T-cell (primary cell): ENCODE data around the gene OR13C9. TPM values are rescaled to one million over a fixed set of nuclear protein-coding genes. Genes with fewer than 3 reads are reported as not detected.
"Not testable (repeated sequence)": the region's sequence is repeated elsewhere in the genome, so short reads cannot be mapped to it uniquely, and the experiment has no call there.

Experiments
- ATAC-seq, 4 experiments: fragments of 200-7000 bp in 3 of 4; fragments of 150-1000 bp in 1 of 4; cut with Tn5 transposase; replicated peaks in 1 of 4; 1 replicate in 3 of 4; 2 replicates in 1 of 4; pipeline ENCODE4 v1.10.0; 2021; ENCODE audit warnings: moderate library complexity in 3 of 4, mild to moderate bottlenecking in 2 of 4, moderate number of reproducible peaks in 1 of 4
- CTCF ChIA-PET, 2 donors: fragments of 300-600 bp; sonication (Branson Sonifier 250); formaldehyde crosslinking; loops; one replicate each; lab custom pipeline; 2022; ENCODE audit warnings: antibody characterized with exemption in 2 of 2; lab: Charles Lee
- POLR2A ChIA-PET, 2 donors: fragments of 300-600 bp; sonication (Branson Sonifier 250); formaldehyde crosslinking; loops; one replicate each; lab custom pipeline; 2022; ENCODE audit warnings: antibody characterized with exemption in 2 of 2; lab: Charles Lee
- DNase-seq, 35 experiments: peaks; one replicate each; pipeline versions ENCODE4 v3.0.0 to v3.0.0-alpha.2; 2013 to 2023
- H3K27ac ChIP-seq: one replicate; pipeline ENCODE4 v1.5.1; 2013; ENCODE audit warnings: low read length
- H3K27me3 ChIP-seq, 2 experiments: replicated peaks in 1 of 2; 1 replicate in 1 of 2; 2 replicates in 1 of 2; pipeline versions ENCODE4 v1.6.1 to v1.7.0; 2013; ENCODE audit warnings: low read length in 1 of 2, mixed read lengths in 1 of 2; ENCODE audit not compliant: control insufficient read depth in 2 of 2, insufficient read depth in 2 of 2; ENCODE audit errors: extremely low read depth in 1 of 2
- H3K36me3 ChIP-seq, 2 donors: 1 replicate in 1 of 2; 2 replicates in 1 of 2; pipeline versions ENCODE4 v1.6.1 to v1.7.0; 2013; ENCODE audit warnings: low read length in 1 of 2; ENCODE audit not compliant: control insufficient read depth in 2 of 2, insufficient read depth in 1 of 2; ENCODE audit errors: extremely low read depth in 1 of 2
- H3K4me1 ChIP-seq, 2 experiments: 1 replicate in 1 of 2; 2 replicates in 1 of 2; pipeline versions ENCODE4 v1.6.1 to v1.7.0; 2013; ENCODE audit warnings: low read length in 2 of 2, mixed read lengths in 1 of 2; ENCODE audit not compliant: insufficient read depth in 2 of 2, control insufficient read depth in 1 of 2; ENCODE audit errors: extremely low read depth in 1 of 2
- H3K4me3 ChIP-seq, 2 donors: 1 replicate in 1 of 2; 2 replicates in 1 of 2; pipeline versions ENCODE4 v1.5.1 to v1.7.0; 2013; ENCODE audit warnings: mild to moderate bottlenecking in 2 of 2, low read length in 1 of 2, moderate library complexity in 1 of 2; ENCODE audit not compliant: control insufficient read depth in 1 of 2; ENCODE audit errors: extremely low read depth in 1 of 2
- H3K9me3 ChIP-seq: 2 replicates; pipeline ENCODE4 v1.7.0; 2013
- H3K27ac Mint-ChIP-seq, 2 donors: one replicate each; pipeline ENCODE4 v1.8.0; 2020 to 2021; ENCODE audit warnings: mild to moderate bottlenecking in 2 of 2, mixed read lengths in 2 of 2
- H3K27me3 Mint-ChIP-seq, 2 donors: one replicate each; pipeline ENCODE4 v1.8.0; 2021 to 2022; ENCODE audit warnings: mixed read lengths in 2 of 2
- H3K36me3 Mint-ChIP-seq: one replicate; pipeline ENCODE4 v1.8.0; 2021; ENCODE audit warnings: mixed read lengths
- H3K4me1 Mint-ChIP-seq, 3 donors: one replicate each; pipeline ENCODE4 v1.8.0; 2020 to 2022; ENCODE audit warnings: mixed read lengths in 3 of 3, mild to moderate bottlenecking in 1 of 3
- H3K4me3 Mint-ChIP-seq, 3 donors: one replicate each; pipeline ENCODE4 v1.8.0; 2020 to 2022; ENCODE audit warnings: mild to moderate bottlenecking in 3 of 3, mixed read lengths in 3 of 3, moderate library complexity in 3 of 3
- H3K9me3 Mint-ChIP-seq, 3 donors: one replicate each; pipeline ENCODE4 v1.8.0; 2020 to 2022; ENCODE audit warnings: mixed read lengths in 3 of 3
- WGBS: methylation state at CpG from one replicate; pipeline ENCODE4 v1.1.5; 2013; ENCODE audit warnings: missing lambda C conversion rate; ENCODE audit not compliant: insufficient coverage; 5-methylcytosine and 5-hydroxymethylcytosine counted together
- total RNA-seq, 35 experiments: library from RNA in 6 of 35; stranded (reverse) in 6 of 35; fragments of 120-200 nt in 1 of 35; gene quantifications; one replicate each; pipeline versions ENCODE4 v1.2.1 to v1.2.4 and lab custom pipeline; 2013 to 2026

The OR13C9 gene
- not detected for total RNA-seq
- total RNA-seq (2013): not detected
- total RNA-seq (lab: John Stamatoyannopoulos, UW): 0 to 0.05 (median 0) reads per million in 29 experiments

DNA sequence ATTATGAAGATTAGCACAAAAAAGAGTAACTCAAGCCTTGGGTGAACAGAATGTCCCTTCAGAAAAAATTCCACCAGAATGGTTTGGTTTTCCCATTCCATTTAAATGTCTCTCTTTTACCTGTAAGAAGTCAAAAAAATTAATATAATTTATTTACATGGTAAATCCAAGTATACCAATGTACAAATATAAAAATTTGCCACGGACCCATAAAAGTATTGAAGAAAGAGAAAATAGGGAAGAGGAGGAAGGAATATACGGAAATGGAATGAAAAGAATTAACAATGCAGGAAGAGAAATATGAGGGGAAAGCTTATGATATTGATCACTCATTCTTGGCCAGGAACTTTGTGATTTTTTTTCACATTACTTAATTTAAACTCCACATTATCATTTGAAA, at the start of gene OR13C9:
OR13C9 (minus strand) TSS at position 101 of the 400 bp plus-strand sequence; CDS start at position 101, 0 bp downstream.
- H3K4me1 ChIP-seq: no peaks in the 10 kb centered on the region
- Mint-ChIP-seq H3K4me1 (no peaks in the 10 kb centered on the region), H3K4me3 (no peak within 1 kb of the TSS), H3K9me3 (peaks cover 0 to 6% (median 0%) of the 10 kb centered on the region in 3 donors), H3K27ac (no peak within 1 kb of the TSS), H3K27me3 (no peaks in the 10 kb centered on the region), H3K36me3 (no peaks in the 10 kb centered on the region)
- no peak within 1 kb of the TSS for H3K27ac ChIP-seq
- POLR2A ChIA-PET: no interaction called here
- H3K9me3 ChIP-seq: no peaks in the 10 kb centered on the region
- no peak within 1 kb of the TSS for H3K4me3 ChIP-seq
- H3K36me3 ChIP-seq: no peaks in the 10 kb centered on the region
- H3K27me3 ChIP-seq: no peaks in the 10 kb centered on the region
- DNase-seq: no peak
- no CpG with 5 or more reads among the region's 2 CpGs for WGBS
- CTCF ChIA-PET: no interaction called here
- ATAC-seq: no peak

DNA sequence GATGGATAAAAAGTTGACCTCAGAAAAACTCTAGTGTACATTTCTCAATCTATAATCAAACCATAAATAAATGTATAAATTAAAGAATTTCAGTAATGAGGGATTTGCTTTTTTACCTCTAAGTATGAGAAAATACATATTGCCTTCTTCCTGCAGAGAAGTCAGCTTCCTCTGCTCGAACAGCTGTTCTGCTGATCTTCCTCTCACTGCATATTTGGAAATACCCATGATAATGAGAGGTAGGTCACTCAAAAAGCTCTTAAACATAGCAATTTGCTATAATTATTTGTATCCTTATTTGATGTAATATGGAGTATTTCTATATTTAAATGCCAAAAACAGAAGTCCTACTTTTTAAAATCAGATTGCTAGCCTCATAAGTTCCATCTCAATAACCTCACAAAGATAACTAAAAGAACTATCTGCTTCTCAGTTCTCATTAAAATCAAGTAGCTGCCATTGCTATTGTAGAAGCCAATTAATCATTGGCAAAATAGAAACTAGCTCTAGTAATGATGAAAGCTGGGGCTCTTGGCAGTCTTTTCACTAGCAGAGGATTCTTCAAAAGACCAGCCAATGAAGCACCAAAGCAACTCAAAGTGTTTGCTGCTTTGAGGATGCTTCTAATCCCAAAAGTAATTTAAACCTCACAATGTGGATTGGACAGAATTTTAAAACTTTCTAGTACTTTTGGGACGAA, 40.6 kb upstream of the OR13C9 start:
- H3K27ac Mint-ChIP-seq: no peak overlapping the region
- POLR2A ChIA-PET: no interaction called here

DNA sequence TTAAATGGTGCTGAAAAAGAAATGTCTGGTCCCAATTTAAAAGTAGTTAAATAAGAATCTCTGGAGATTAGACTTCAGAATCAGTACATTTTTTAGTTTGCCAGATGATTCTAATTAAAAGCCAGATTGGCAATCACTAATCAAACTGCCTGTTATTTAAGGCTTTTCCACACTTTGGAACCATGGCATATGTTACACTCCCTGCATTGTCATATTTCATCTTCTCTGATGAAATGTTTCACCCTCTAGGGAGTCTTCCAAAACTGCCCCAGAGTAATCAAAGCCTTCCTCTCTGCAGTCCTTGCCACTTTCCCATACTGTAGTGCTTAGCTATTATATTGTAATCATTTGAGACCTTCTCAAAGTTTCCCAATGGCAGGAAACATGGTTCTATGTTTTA, 17.5 kb upstream of the OR13C9 start:
- ATAC-seq: no peak

More for the DNA sequence above, 40.6 kb upstream of the OR13C9 start:
- H3K36me3 ChIP-seq: no peaks in the 10 kb centered on the region
- no peaks in the 10 kb centered on the region for H3K4me1 Mint-ChIP-seq
- ATAC-seq (no peak), DNase-seq (no peak)
- H3K4me1 ChIP-seq: no peaks in the 10 kb centered on the region
- H3K9me3 ChIP-seq: no peaks in the 10 kb centered on the region
- H3K27ac ChIP-seq: no peak overlapping the region
- peaks cover 1 to 7% (median 4%) of the 10 kb centered on the region in 3 donors for H3K9me3 Mint-ChIP-seq
- peaks cover 4 to 10% of the 10 kb centered on the region in 2 donors for H3K27me3 Mint-ChIP-seq
- WGBS: no CpG with 5 or more reads among the region's 2 CpGs
- H3K4me3 Mint-ChIP-seq: no peak overlapping the region
- CTCF ChIA-PET: no interaction called here
- H3K4me3 ChIP-seq: no peak overlapping the region
- no peaks in the 10 kb centered on the region for H3K36me3 Mint-ChIP-seq
- H3K27me3 ChIP-seq: no peaks in the 10 kb centered on the region

DNA sequence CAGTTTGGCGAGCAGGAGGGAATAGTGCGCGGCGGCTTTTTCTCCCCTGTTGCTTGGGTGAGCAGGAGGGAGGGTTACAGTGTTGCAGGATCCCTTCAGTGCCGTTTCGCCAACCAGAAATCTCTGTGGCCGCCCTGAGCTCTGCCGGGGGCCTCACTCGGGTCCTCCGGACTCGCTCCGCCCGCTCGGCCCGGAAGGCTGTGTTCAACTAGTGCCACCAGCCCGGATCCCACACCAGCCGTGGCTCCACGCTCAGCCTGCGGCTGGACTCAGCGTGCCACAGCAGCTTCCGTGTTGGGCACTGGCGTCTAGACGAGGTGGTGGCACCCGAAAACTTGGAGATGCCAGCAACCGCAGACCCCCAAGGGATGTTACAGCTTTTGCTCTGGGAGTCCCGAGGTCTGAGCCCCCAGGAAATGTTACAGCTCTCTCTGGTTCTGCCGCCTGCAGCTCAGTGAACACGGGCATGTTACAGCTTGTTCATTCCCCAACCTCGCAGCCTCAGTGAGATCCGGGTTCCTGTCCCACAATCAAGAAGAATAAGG, 16.0 kb upstream of the OR13C9 start:
- Mint-ChIP-seq H3K9me3 (peaks cover 5 to 17% (median 16%) of the 10 kb centered on the region in 3 donors), H3K36me3 (peaks cover 7% of the 10 kb centered on the region), H3K27ac (no peak overlapping the region), H3K4me1 (no peaks in the 10 kb centered on the region), H3K4me3 (no peak overlapping the region), H3K27me3 (peaks cover 0 to 5% of the 10 kb centered on the region in 2 donors)
- ChIA-PET POLR2A (no interaction called here), CTCF (no interaction called here)
- no peaks in the 10 kb centered on the region for H3K4me1 ChIP-seq
- H3K27me3 ChIP-seq: peaks cover 0 to 10% of the 10 kb centered on the region in 2 experiments
- 93% methylated on average over 23 of the region's 30 CpGs for WGBS
- no peak overlapping the region for H3K27ac ChIP-seq
- no peak overlapping the region for H3K4me3 ChIP-seq
- no peak for ATAC-seq
- H3K9me3 ChIP-seq: no peaks in the 10 kb centered on the region
- DNase-seq: no peak
- H3K36me3 ChIP-seq: no peaks in the 10 kb centered on the region

More for the DNA sequence above, 17.5 kb upstream of the OR13C9 start:
- Histone ChIP-seq H3K4me1 (no peaks in the 10 kb centered on the region), H3K27me3 (peaks cover 0 to 10% of the 10 kb centered on the region in 2 experiments), H3K27ac (no peak overlapping the region), H3K9me3 (no peaks in the 10 kb centered on the region), H3K4me3 (no peak overlapping the region), H3K36me3 (no peaks in the 10 kb centered on the region)
- DNase-seq: no peak
- Mint-ChIP-seq H3K27me3 (peaks cover 0 to 2% of the 10 kb centered on the region in 2 donors), H3K9me3 (peaks cover 9 to 29% (median 26%) of the 10 kb centered on the region in 3 donors), H3K36me3 (peaks cover 7% of the 10 kb centered on the region), H3K4me1 (no peaks in the 10 kb centered on the region), H3K4me3 (no peak overlapping the region), H3K27ac (no peak overlapping the region)
- CTCF ChIA-PET: no interaction called here
- POLR2A ChIA-PET: no interaction called here

- H3K9me3 Mint-ChIP-seq: peaks cover 5 to 19% (median 12%) of the 10 kb centered on the region in 3 donors
- H3K27me3 ChIP-seq, H3K4me3 ChIP-seq, H3K27me3 Mint-ChIP-seq, H3K4me1 ChIP-seq, H3K4me1 Mint-ChIP-seq, ATAC-seq, H3K27ac ChIP-seq, H3K9me3 ChIP-seq, H3K36me3 ChIP-seq, CTCF ChIA-PET, DNase-seq, H3K27ac Mint-ChIP-seq, H3K36me3 Mint-ChIP-seq, H3K4me3 Mint-ChIP-seq: not testable (repeated sequence)
- POLR2A ChIA-PET: interaction anchor here in 1 of 2 donors (0.6 kb wide), 1 partner anchor 17 kb away, joined by 5 read pairs; no protein-coding TSS in a partner anchor
Measured at GRCh38 chr9:104625964-104626363, 8.0 kb upstream of the OR13C9 start.

DNA sequence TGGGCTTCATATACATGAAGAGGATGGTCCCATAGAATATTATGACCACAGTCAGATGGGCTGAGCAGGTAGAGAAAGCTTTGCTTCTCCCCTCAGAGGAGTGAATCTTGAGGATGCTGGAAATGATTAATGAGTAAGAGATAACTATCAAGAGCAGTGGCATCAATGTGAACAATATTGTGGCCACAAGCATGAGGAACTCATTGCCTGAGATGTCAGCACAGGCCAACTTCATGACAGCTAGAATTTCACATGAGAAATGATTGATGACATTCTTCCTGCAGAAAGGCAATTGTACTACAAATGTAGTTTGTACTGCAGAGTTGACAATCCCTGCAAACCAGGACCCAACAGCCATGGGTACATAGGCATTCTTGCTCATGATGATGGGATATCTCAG, 586 bp downstream of the OR13C9 start:
- ChIA-PET POLR2A (no interaction called here), CTCF (no interaction called here)
- Histone ChIP-seq H3K27me3 (no peaks in the 10 kb centered on the region), H3K27ac (no peak overlapping the region), H3K9me3 (no peaks in the 10 kb centered on the region), H3K4me1 (no peaks in the 10 kb centered on the region), H3K36me3 (no peaks in the 10 kb centered on the region), H3K4me3 (no peak overlapping the region)
- Mint-ChIP-seq H3K36me3 (no peaks in the 10 kb centered on the region), H3K9me3 (peaks cover 0 to 2% (median 0%) of the 10 kb centered on the region in 3 donors), H3K4me1 (no peaks in the 10 kb centered on the region), H3K27me3 (no peaks in the 10 kb centered on the region), H3K27ac (no peak overlapping the region), H3K4me3 (no peak overlapping the region)
- DNase-seq: no peak
- no peak for ATAC-seq
